NCI-H2107 (cell line): ENCODE results near the gene ZC3H18.

Source experiments
- DNase-seq: peaks from one replicate; lab custom pipeline; 2025; lab: John Stamatoyannopoulos, UW

Gene ZC3H18

DNA sequence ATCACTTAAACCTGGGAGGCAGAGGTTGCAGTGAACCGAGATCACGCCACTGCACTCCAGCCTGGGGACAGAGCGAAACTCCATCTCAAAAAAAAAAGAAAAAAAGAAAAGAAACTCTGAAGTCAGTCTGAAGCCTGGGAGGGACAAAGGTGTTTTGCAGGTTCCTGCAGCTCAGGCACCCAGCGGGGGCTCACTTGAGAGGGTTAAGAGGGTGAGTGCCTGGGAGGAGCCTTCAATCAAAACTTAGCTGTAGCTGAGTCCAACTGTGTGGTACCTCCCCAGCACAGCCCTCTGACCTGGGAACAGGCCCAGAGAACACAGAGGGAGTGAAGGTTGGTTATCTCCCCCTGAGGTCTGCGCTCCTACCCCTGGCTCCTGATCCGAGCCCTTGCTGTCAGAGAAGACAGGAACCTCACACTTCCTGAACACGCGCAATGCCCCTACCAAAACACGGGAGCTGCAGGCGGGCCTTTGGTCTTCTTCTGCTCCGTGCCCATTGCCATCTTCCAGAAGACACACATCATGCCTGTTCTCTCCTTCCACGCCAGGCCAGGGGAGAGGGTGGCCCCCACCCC lies 20.4 kb upstream of the ZC3H18 start:
- DNase-seq = no peak

DNA sequence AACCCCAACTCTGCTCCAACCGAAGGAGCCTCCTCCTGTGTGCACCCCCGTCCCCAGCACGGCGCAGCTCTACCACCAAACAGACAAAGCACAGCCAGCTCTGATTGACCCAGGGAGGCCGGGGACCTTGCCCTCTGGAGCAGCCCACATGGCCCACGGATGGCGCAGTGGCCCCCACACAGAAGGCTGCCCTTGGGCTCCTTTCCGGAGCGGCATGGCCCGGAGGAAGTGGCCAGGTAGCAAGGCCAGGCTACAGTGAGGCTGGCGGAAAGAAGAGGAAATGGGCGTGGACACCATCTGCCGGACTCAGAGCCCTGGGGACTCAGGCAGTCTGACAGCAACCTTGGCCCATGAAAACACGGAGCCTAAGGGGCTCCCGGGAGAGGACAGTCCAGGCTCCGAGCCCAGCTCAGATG lies 19.9 kb upstream of the ZC3H18 start:
- no peak for DNase-seq

DNA sequence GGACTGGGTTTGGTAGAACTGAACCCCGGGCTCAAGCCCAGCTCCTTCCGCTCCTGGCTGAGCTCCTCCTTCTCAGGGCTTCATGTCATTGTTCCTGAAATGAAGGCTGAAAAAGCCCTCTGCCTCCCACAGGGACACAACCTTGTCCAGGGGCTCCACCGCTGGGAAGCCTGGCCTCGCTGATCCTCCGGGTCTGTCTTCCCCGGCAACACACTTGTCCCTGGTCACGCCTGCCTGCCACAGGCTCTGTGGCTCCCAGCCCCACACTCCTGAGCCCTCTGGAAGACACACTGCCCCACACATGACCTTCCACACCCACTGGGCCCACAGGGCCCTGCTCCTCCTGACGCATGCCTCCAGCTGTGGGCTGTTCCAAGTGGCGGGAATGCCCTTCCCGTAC lies 18.0 kb upstream of the ZC3H18 start:
- no peak for DNase-seq

DNA sequence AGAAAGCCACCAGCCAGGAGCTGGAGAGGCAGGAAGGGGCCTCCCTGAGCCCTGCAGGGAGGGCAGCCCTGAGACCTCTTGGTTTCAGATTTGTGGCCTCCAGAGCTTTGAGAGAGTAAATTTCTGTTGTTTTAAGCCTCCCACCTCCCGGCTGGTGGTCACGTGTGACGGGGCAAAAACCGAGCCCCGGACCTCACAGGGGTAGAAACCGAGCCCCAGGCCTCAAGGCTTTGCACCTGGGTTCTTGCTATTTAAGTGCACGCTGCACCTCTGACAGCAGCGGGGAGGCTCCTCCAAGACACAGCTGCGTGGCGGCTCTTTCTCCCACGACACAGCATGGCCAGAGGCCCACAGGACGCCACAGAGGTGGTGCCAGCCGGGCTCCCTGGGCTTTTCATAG lies 17.4 kb upstream of the ZC3H18 start:
- no peak for DNase-seq

DNA sequence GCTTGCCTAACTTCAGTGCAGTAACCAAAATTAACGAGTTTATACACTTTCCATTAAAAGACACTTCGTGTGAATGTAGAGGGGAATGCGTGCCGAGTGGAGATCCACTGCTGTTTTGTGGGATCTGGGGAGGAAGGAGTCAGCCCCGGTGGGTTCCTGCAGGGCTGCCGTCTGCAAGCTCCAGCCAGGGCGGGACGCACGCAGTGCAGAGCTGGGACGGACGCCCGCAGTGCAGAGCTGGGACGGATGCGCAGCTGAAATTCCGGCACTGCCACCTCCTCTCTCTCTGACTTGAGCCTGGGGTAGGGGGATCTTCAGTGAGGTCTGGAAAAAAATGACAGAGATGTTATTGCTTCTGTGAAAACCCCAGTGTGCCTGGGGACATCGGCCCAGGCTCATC lies 16.5 kb upstream of the ZC3H18 start:
- DNase-seq = no peak

DNA sequence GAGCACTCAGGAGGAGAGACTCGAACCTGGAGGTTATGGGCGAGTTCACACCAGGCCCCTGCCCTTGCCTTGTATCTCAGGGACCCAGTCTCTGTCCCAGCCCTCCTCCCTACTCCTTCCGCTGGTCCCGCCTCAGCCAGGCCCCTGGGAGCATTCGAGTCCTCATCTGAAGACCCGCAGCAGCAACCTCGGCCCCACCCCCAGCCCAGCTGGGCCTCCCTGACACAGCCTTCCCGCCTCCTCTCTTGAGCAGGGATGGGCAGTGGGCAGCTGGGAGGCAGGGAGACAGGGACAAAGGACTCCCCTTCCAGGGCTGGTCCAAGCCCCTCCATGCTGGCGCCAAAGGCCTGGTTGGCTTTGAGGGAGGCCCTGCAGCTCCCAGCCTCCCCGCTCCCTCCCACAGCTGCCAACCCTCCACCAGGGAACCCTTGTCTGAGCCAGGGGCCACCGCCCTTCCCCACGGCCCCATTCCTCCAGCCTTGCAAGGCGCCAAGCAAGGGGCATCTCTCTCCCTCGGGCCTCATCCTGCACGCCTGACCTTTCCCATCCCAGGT lies 15.4 kb upstream of the ZC3H18 start:
- DNase-seq = no peak

DNA sequence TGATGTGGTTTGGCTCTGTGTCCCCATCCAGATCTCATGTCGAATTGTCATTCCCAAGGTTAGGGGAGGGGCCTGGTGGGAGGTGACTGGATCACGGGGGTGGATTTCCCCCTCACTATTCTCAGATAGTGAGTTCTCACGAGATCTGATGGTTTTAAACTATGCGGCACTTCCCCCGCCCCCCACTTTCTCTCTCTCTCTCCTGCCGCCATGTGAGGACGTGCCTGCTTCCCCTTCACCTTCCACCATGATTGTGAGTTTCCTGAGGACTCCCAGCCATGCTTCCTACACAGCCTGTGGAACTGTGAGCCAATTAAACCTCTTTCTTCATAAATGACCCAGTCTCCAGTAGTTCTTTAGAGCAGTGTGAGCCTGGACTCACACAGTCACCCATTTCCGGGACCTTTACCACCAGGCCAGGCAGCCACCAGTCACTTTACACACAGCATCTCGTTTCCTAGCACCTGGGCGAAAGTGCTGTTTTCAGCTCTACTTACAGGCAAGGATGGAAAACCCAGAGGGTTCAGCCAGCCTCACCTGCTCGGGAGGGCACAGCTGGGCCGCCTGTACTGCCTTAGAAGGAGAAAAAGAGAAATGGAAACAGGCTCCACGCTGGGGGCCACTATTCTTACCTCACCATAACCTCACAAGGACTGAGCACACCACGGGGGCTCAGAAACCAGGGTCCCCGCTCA lies 13.8 kb upstream of the ZC3H18 start:
- no peak for DNase-seq

DNA sequence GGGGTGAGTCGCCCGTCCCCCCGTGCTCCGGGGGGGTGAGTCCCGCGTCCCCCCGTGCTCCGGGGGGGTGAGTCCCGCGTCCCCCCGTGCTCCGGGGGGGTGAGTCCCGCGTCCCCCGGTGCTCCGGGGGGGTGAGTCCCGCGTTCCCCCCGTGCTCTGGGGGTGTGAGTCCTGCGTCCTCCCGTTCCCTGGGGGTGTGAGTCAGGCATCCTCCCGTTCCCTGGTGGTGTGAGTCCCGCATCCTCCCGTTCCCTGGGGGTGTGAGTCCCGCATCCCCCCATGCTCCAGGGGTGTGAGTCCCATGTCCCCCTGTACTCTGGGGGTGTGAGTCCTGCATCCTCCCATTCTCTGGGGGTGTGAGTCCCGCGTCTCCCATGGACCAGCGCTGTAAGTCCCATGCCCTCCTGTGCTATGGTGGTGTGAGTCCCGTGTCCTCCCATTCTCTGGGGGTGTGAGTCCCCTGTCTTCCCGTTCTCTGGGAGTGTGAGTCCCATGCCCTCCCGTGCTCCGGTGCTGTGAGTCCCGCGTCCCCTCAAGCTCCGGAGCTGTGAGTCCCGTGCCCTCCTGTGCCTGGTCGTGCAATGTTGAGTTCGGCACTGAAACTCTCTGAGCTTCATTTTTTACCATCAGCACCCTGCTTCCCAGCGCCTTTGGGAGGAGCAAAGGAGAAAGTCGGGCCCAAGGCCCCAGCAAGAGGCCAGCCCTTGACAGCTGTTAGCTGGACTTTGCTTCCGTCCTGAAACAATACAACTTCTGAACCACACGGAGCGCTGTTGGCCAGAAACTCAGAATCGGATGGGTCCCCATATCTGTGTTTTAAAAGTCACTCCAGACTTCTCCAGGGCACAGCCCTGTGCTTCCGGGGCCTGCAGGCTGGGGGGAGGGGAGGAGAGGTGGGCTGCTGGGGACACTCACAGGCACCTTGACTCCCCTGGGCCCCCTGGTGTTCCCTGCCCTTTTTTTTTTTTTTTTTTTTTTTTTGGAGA lies 11.5 kb upstream of the ZC3H18 start:
- DNase-seq = no peak

DNA sequence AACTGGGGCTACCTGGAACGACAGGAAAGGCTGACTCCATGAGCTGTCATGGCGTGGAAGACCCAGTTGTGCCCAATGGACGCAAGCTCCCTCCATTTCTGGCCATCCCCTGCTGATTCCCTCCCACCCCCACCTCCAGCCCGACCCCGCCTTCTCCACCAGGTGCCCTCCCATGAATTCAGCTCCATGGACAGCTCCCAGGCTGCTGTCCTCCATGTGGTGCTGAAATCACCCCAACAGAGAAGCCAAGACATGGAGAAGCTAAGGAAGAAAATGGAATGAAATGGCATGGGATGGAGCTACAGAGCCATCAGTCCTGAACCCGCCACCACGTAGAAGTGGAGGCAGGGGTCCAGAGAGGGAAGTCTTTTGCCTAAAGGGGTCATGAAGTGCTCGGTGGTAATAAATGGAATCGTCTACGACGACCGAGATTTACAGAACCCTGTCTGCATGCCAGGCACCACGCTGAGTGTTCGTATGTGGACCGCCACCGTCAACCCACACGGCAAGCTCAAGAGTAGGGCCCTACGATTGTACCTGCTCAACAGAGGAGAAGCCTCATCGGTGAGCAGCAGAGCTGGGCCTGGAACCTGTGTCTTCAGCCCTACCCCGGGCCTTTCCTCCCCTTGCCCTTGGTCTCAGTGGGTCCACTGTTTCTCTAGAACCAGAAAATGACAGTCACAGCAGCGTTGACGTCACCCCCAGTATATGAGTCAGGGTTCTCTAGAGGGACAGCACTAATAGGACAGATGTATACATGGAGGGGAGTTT lies 9.3 kb upstream of the ZC3H18 start:
- DNase-seq = no peak

DNA sequence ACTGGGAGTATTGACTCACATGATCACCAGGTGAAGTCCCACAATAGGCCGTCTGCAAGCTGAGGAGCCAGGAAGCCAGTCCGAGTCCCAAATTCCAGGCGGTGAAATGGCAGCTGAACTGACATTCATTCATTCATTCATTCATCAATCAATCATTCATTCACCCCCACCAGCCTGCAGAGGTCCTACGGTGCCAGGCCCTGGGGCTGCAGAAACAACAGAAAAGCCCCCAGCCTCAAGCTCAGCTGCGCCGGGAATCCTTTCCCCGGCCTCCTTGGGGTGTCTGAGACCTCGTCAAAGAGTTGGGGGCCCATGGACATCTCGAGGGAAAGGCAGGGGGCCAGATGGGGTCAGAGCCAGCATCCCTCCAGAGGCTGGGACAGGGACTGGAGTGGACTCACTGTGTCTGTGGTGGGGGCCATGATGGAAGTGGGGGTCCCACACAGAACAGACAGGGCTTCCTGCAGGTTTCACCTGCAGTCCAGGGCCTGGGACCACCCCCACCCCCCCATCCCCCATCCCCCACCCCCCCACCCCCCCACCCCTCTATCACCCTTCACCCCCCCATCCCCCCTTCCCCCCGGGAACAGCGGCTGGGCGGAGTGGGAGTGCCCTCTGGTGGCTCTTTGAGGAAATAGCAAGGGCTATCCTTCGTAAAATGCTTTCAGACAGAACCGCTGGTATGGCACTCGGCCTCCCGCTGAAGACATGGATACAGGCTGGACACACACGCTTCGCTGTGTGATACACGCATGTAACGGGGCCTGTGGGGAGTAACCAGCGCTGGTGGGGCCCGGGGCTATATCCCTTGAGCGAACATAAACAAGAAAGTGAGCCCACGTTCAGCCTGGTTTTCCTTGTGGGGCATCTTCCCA lies 8.5 kb upstream of the ZC3H18 start:
- no peak for DNase-seq

DNA sequence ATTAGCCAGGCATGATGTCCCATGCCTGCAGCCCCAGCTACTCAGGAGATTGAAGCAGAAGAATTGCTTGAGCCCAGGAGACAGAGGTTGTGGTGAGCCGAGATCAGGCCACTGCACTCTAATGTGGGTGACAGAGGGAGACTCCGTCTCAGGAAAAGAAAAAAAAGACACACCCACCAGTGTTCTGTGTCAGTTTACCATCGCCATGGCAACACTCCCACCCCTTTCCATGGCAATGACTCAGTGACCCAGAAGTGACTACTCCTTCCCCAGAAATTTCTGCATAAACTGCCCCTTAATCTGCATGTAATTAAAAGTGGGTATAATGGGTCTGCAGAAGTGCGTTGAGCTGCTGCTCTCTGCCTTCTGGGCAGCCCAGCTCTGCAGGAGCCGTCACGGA lies 4.0 kb upstream of the ZC3H18 start:
- DNase-seq = no peak

DNA sequence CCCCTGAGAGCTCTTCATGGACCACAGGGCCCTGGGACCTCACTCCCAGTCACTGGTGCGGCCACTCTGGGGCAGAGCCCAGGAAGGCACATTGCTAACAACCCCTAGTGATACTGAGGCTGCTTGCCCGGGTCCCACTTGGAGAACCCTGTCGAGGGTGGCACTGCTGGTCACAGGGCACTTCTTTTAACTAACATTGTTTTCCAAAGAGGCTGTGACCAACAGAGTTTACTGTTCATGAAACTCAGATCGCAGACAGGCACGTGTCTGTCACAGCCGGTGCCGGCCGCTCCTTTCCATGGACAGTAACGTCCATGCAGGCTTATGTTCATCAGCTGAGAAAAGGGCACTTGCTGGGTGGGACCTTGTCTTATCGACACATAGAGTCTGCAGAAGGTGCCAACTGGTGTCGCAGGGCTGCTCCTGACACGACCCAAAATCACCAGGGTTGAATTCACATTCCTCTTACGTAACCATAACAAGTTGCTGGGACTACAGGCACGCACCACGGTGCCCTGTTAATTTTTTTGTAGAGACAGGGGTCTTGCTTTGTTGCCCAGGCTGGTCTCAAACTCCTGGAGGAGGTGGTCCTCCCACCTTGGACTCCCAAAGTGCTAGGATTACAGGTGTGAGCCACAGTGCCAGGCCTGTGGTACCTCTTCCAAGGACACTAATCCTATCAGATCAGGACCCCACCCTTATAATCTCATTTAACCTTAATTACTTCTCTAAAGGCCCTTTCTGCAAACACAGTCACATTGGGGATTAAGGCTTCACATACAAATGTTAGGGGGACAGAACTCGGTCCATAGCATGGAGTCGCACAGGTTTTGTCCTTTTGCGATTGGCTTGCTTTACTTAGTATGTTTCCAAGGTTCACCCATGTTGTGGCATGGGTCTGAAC lies 1.2 kb upstream of the ZC3H18 start:
- DNase-seq = no peak

DNA sequence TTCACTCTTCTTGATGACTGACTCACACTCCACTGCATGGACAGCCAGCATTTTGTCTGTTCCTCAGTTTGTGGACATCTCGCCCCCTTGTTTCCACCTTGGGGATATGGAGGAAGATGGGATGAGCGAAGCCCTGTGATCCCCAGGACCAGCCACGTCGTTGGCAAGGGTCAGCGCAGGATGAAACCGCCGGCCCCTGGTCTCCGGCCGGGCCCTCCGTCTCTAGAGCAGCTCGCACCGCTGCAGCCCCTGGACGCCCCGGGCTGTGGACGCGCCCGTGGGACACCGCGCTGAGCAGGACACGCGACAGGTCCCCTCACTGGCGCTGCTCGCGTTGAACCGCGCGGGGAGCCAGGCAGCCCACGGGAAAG lies 604 bp upstream of the ZC3H18 start:
- no peak for DNase-seq

DNA sequence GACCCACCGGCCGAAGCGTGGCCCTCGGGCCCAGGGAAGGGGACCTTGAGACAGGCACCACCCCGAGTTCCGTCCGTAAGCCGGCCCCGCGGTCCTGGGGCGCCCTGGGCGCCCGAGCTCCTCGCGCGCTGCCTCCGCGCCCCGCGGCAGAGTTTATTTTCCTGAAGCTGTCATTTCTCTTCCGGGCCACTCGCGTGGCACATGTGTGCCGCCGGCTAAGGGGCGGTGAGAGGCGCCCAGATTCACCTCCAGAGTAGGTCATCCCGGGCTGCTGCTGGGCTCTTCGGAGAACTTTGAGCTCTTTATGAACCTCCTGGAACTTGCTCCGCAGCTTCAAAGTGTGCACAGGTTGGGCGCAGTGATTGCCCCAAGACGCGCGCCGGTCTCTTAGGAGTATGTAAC lies 489 bp downstream of the ZC3H18 start:
- no peak for DNase-seq

DNA sequence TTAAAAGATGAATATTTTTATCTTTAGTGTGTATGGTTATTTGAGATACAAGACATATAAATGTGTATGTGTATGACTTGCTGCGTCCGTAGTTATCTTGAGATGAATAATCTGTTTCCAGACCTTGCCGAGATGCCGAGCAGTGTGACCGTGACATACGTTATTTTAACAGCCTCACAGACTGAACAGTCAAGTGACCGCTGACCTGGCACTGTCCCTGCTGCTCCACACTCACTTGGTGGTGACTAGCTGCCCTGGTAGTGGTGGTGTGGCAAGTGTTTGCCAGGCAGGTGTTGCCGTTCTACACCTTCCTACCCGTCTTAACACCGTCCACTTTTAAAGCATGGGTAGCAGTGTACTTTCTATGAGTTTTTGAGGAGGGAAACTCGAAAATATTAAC lies 5.0 kb downstream of the ZC3H18 start:
- DNase-seq = no peak

DNA sequence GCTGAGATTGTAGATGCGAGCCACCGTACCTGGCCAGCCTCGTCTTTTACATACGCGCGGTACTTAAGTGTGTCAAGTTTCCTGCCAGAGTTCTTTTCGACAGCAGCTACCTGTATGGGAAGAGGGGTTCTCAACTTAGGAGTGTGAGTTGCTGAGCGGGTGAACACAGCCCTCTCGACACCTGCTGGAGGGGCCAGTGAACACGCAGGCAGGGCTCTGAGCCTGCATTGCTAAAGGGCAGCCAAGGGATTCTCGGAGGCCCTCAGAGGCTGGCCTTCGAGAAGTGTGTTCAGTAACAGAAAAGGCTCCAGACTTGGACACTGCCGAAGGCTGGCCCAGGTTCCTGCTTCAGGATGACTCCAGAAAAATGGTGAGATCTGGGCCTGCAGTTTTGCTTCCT lies 6.1 kb downstream of the ZC3H18 start:
- no peak for DNase-seq

DNA sequence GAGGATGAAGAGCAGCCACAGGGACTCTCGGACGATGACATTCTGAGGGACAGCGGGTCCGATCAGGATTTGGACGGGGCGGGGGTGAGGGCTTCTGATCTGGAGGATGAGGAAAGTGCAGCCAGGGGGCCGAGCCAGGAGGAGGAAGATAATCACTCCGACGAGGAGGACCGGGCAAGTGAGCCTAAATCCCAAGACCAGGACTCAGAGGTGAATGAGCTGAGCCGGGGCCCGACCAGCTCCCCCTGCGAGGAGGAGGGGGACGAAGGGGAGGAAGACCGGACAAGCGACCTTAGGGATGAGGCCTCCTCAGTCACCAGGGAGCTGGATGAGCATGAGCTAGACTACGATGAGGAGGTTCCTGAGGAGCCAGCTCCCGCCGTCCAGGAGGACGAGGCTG lies 7.0 kb downstream of the ZC3H18 start:
- no peak for DNase-seq

DNA sequence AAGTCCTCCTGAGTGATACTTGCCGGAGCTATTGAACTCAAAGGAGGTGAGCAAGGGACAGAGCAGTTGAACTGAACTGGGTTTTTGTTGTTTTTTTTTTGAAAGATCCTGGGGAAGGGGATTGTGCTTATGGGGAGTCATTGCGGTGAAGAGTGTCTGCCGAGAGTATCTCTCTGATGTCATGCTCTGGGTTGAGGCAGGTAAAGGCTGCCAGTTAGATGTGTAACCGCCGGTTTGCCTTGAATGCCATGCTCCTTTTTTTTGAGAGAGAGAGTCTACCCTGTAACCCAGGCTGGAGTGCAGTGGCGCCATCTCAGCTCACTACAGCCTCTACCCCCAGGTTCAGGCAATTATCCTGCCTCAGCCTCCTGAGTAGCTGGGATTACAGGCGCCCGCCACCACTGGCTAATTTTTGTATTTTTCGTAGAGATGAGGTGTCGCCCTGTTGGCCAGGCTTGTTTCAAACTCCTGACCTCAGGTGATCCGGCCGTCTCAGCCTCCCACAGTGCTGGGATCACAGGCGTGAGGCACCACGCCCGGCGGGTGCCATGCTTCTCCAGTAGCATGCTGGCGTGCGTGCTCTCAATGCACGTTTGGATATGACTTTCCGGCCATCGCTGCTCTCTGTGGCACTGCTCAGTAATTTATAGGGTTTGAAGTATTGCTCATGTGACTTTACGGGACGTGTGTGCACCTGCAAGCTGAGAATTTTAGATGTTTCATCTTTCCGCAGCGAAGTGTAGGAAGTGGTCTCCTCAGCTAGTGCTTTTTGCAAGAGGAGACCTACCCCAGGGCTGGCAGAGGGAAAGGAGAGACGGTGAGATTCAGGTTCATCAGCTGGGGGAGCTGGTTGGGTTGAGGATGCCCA lies 8.5 kb downstream of the ZC3H18 start:
- DNase-seq = no peak

DNA sequence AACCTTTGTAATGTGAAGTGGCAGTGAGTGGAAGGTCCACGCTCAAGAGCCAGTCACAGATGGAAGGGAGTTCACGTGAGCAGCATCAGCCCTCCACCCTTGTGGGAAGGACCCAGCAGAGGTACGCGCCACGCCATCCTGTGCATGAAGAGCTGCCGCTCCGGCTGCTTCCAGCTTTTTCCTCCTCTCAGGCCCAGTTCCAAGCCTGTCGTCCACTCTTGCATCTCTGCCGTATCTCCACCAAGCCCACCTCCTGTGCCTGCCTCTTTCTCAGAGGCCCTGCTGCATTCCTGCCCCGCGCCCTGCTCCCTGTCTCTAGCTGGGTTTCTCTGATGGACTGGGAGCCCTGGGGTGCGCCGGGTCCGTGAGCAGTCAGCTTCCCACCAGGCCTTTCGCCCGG lies 10.2 kb downstream of the ZC3H18 start:
- DNase-seq = no peak
